SU-DHL-6 (cell line): Measurements from ENCODE around the gene VANGL1.

ENCODE experiments used
- EZH2phosphoT487 ChIP-seq: fragments of 200-600 bp; sonication (generic), shearing (Covaris generic); conservative IDR thresholded peaks from 2 replicates; pipeline ENCODE4 v1.6.1; 2018; ENCODE audit warnings: mild to moderate bottlenecking, antibody characterized with exemption, low read length, moderate library complexity, mixed read lengths
- TF ChIP-seq, protein P1 (sequence below): fragments of 200-600 bp; sonication (generic); IDR thresholded peaks from one replicate; pipeline ENCODE4 v1.5.1; 2017; ENCODE audit warnings: antibody characterized with exemption, mild to moderate bottlenecking, low read length, moderate library complexity; ENCODE audit not compliant: insufficient read depth, poor library complexity, severe bottlenecking

DNA sequence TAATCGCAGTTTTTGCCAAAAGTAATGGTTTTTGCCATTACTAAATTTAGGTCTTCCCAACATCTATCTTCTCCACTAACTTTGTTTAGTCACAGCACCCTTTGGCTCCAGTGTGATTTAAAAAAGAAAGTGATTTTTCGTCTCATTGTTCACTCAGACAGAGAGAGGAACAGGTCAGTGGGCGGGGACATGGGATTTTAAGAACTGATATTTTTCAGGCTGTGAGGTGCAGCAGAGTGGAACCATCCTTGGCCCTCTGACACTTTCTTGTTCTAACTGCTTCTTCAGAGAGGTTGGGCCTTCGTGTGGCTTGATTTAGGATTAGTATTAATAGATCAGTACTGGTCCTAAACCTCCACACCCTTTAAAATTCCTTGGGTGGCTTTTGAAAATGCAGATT lies 88.0 kb downstream of the VANGL1 start:
- TF ChIP-seq, protein P1, sequence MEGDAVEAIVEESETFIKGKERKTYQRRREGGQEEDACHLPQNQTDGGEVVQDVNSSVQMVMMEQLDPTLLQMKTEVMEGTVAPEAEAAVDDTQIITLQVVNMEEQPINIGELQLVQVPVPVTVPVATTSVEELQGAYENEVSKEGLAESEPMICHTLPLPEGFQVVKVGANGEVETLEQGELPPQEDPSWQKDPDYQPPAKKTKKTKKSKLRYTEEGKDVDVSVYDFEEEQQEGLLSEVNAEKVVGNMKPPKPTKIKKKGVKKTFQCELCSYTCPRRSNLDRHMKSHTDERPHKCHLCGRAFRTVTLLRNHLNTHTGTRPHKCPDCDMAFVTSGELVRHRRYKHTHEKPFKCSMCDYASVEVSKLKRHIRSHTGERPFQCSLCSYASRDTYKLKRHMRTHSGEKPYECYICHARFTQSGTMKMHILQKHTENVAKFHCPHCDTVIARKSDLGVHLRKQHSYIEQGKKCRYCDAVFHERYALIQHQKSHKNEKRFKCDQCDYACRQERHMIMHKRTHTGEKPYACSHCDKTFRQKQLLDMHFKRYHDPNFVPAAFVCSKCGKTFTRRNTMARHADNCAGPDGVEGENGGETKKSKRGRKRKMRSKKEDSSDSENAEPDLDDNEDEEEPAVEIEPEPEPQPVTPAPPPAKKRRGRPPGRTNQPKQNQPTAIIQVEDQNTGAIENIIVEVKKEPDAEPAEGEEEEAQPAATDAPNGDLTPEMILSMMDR, result no peak
- no peak for TF ChIP-seq EZH2phosphoT487
